Neural cell (in vitro differentiated cells): ENCODE data around the gene PRRT4. TPM values are rescaled to one million over a fixed set of nuclear protein-coding genes. Genes with fewer than 3 reads are reported as not detected.

Source experiments
- H2AFZ ChIP-seq: fragments of 200-600, 300-800 bp; sonication (generic), shearing (Covaris generic); 2 replicates; pipeline ENCODE4 v1.6.0; 2014; ENCODE audit warnings: low read depth, mild to moderate bottlenecking, antibody characterized with exemption, low read length, moderate library complexity
- H3F3A ChIP-seq: fragments of 200-600 bp; shearing (Covaris generic); 2 replicates; pipeline ENCODE4 v1.6.1; 2016; ENCODE audit warnings: mild to moderate bottlenecking, moderate library complexity, mixed read lengths, antibody characterized with exemption, low read length; ENCODE audit not compliant: insufficient read depth, poor library complexity, severe bottlenecking
- H3K27ac ChIP-seq: fragments of 200-600, 300-800 bp; sonication (generic), shearing (Covaris generic); 2 replicates; pipeline ENCODE4 v1.5.1; 2014; ENCODE audit warnings: mild to moderate bottlenecking, low read length, moderate library complexity
- H3K27me3 ChIP-seq: fragments of 300-800, 200-600 bp; sonication (generic), shearing (Covaris generic); 2 replicates; pipeline ENCODE4 v1.6.0; 2014; ENCODE audit warnings: mild to moderate bottlenecking, low read depth, low read length, moderate library complexity; ENCODE audit not compliant: insufficient read depth
- H3K36me3 ChIP-seq: fragments of 300-800, 200-600 bp; sonication (generic), shearing (Covaris generic); 2 replicates; pipeline ENCODE4 v1.5.1; 2014; ENCODE audit warnings: mild to moderate bottlenecking, antibody characterized with exemption, low read length, moderate library complexity; ENCODE audit not compliant: insufficient read depth
- H3K4me2 ChIP-seq: fragments of 300-800, 200-600 bp; sonication (generic), shearing (Covaris generic); 2 replicates; pipeline ENCODE4 v1.6.0; 2014; ENCODE audit warnings: mild to moderate bottlenecking, low read length
- H3K4me3 ChIP-seq: fragments of 300-800, 200-600 bp; sonication (generic), shearing (Covaris generic); 2 replicates; pipeline ENCODE4 v1.5.1; 2014; ENCODE audit warnings: mild to moderate bottlenecking, low read length, moderate library complexity
- H3K79me2 ChIP-seq: fragments of 200-600 bp; shearing (Covaris generic); replicated peaks from 2 replicates; pipeline ENCODE4 v1.6.0; 2014; ENCODE audit warnings: mild to moderate bottlenecking, low read length, moderate library complexity; ENCODE audit not compliant: insufficient read depth
- H3K9ac ChIP-seq: fragments of 300-800, 200-600 bp; sonication (generic), shearing (Covaris generic); 2 replicates; pipeline ENCODE4 v1.6.1; 2016; ENCODE audit warnings: mild to moderate bottlenecking, low read length, mixed read lengths
- H3K9me2 ChIP-seq: fragments of 200-600 bp; shearing (Covaris generic); 2 replicates; pipeline ENCODE4 v1.6.1; 2016; ENCODE audit warnings: mild to moderate bottlenecking, low read length, mixed read lengths; ENCODE audit not compliant: insufficient read depth
- H3K9me3 ChIP-seq: fragments of 200-600, 300-800 bp; sonication (generic), shearing (Covaris generic); 2 replicates; pipeline ENCODE4 v1.6.1; 2016; ENCODE audit warnings: mild to moderate bottlenecking, mixed run types, low read length, moderate library complexity, mixed read lengths
- H4K20me1 ChIP-seq: fragments of 200-600 bp; shearing (Covaris generic); 2 replicates; pipeline ENCODE4 v1.6.1; 2016; ENCODE audit warnings: mild to moderate bottlenecking, mixed run types; ENCODE audit not compliant: insufficient read depth
- EP300 ChIP-seq: fragments of 450-650 bp; conservative IDR thresholded peaks from 2 replicates; pipeline ENCODE4 v1.6.1; 2014; ENCODE audit warnings: antibody characterized with exemption, mild to moderate bottlenecking, moderate library complexity; ENCODE audit not compliant: poor library complexity, severe bottlenecking
- EZH2 ChIP-seq: fragments of 200-600, 300-800 bp; shearing (Covaris generic), sonication (generic); IDR thresholded peaks from 2 replicates; pipeline ENCODE4 v1.6.1; 2014; ENCODE audit warnings: antibody characterized with exemption, low read length, borderline replicate concordance, mild to moderate bottlenecking; ENCODE audit not compliant: insufficient read depth, poor library complexity, severe bottlenecking
- MXI1 ChIP-seq: fragments of 450-650 bp; conservative IDR thresholded peaks from 2 replicates; pipeline ENCODE4 v1.6.1; 2014; ENCODE audit warnings: antibody characterized with exemption, mild to moderate bottlenecking; ENCODE audit not compliant: poor library complexity, severe bottlenecking
- POLR2AphosphoS5 ChIP-seq: IDR thresholded peaks from 2 replicates; pipeline ENCODE4 v1.6.1; 2012
- RAD21 ChIP-seq: fragments of 450-650 bp; conservative IDR thresholded peaks from 2 replicates; pipeline ENCODE4 v1.6.1; 2014; ENCODE audit warnings: antibody characterized with exemption, mild to moderate bottlenecking, moderate library complexity
- REST ChIP-seq: IDR thresholded peaks from 2 replicates; pipeline ENCODE4 v1.6.1; 2012; ENCODE audit warnings: borderline replicate concordance
- SMC3 ChIP-seq: fragments of 450-650 bp; conservative IDR thresholded peaks from 2 replicates; pipeline ENCODE4 v1.6.1; 2014; ENCODE audit warnings: antibody characterized with exemption, mild to moderate bottlenecking, moderate library complexity; ENCODE audit not compliant: poor library complexity
- TAF1 ChIP-seq: IDR thresholded peaks from 2 replicates; pipeline ENCODE4 v1.6.1; 2012; ENCODE audit warnings: low read depth
- polyA plus RNA-seq: library from polyadenylated mRNA; depleted of rRNA; stranded (reverse); fragments of >200 nt; gene quantifications from 2 replicates; pipeline ENCODE4 v1.2.3, GENCODE V29; 2014
- TF ChIP-seq, protein P1 (sequence below): fragments of 450-650 bp; IDR thresholded peaks from 2 replicates; pipeline ENCODE4 v1.5.1; 2014; ENCODE audit warnings: antibody characterized with exemption, mild to moderate bottlenecking, moderate library complexity; ENCODE audit not compliant: poor library complexity, severe bottlenecking

PRRT4 gene
- polyA plus RNA-seq, 1 donor from 2014 or later = 32.5 TPM

- no peaks in the 10 kb centered on the region for H3K9me3 ChIP-seq
- no peak overlapping the region for H3K27ac ChIP-seq
- no peak overlapping the region for H3K4me3 ChIP-seq
- no peaks in the 10 kb centered on the region for H3F3A ChIP-seq
- peaks cover 23% of the 10 kb centered on the region for H3K27me3 ChIP-seq
- no peaks in the 10 kb centered on the region for H3K79me2 ChIP-seq
- no peak overlapping the region for H2AFZ ChIP-seq
- no peak overlapping the region for H3K9ac ChIP-seq
- H3K36me3 ChIP-seq = no peaks in the 10 kb centered on the region
- no peak overlapping the region for H3K4me2 ChIP-seq
- H4K20me1 ChIP-seq = no peaks in the 10 kb centered on the region
- TF ChIP-seq SMC3 (no peak), EZH2 (no peak)
- H3K9me2 ChIP-seq = no peaks in the 10 kb centered on the region
Measured at GRCh38 chr7:128357217-128357613, 4.3 kb downstream of the PRRT4 start.

- no peak overlapping the region for H2AFZ ChIP-seq
Measured at GRCh38 chr7:128356546-128357216, 4.8 kb downstream of the PRRT4 start.

More at GRCh38 chr7:128356546-128357216, 4.8 kb downstream of the PRRT4 start:
- H3K79me2 ChIP-seq = no peaks in the 10 kb centered on the region
- H3K4me2 ChIP-seq = no peak overlapping the region
- no peaks in the 10 kb centered on the region for H3F3A ChIP-seq
- TF ChIP-seq EZH2 (no peak), MXI1 (no peak), POLR2AphosphoS5 (no peak), SMC3 (no peak), RAD21 (no peak), TAF1 (no peak), REST (no peak), EP300 (no peak)
- TF ChIP-seq, protein P1, sequence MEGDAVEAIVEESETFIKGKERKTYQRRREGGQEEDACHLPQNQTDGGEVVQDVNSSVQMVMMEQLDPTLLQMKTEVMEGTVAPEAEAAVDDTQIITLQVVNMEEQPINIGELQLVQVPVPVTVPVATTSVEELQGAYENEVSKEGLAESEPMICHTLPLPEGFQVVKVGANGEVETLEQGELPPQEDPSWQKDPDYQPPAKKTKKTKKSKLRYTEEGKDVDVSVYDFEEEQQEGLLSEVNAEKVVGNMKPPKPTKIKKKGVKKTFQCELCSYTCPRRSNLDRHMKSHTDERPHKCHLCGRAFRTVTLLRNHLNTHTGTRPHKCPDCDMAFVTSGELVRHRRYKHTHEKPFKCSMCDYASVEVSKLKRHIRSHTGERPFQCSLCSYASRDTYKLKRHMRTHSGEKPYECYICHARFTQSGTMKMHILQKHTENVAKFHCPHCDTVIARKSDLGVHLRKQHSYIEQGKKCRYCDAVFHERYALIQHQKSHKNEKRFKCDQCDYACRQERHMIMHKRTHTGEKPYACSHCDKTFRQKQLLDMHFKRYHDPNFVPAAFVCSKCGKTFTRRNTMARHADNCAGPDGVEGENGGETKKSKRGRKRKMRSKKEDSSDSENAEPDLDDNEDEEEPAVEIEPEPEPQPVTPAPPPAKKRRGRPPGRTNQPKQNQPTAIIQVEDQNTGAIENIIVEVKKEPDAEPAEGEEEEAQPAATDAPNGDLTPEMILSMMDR = no peak
- peaks cover 25% of the 10 kb centered on the region for H3K27me3 ChIP-seq
- no peaks in the 10 kb centered on the region for H3K9me3 ChIP-seq
- no peaks in the 10 kb centered on the region for H3K36me3 ChIP-seq
- H4K20me1 ChIP-seq = no peaks in the 10 kb centered on the region
- H3K9me2 ChIP-seq = no peaks in the 10 kb centered on the region
- no peak overlapping the region for H3K9ac ChIP-seq
- no peak overlapping the region for H3K27ac ChIP-seq
- H3K4me3 ChIP-seq = no peak overlapping the region
